ENCODE results near the gene DOLK.

- TF ChIP-seq MAX (IDR thresholded peaks at IDR 0.05): no peak
- TF ChIP-seq CTCF (IDR thresholded peaks at IDR 0.05; ENCODE audit: low read depth, low read length, missing input control): no peak
- TF ChIP-seq SP1 (IDR thresholded peaks at IDR 0.05): no peak
- no peak for TF ChIP-seq RAD21 (IDR thresholded peaks at IDR 0.05)
- TF ChIP-seq ATF3 (IDR thresholded peaks at IDR 0.05): no peak
These were observed 679 bp downstream of the DOLK start for GRCh38 chr9:128946571-128947276.
